NCI-H1105 treated with DMSO at 0.1 percent for 48 hours (cell line): ENCODE measurements around the gene APMAP.
"Not testable (repeated sequence)": the region's sequence is repeated elsewhere in the genome, so short reads cannot be mapped to it uniquely, and the experiment has no call there.

Source experiments
- DNase-seq: peaks from one replicate; lab custom pipeline; 2025; lab: John Stamatoyannopoulos, UW

The APMAP gene

GRCh38 chr20:24951536-24952083 lies 40.9 kb downstream of the APMAP start:
- DNase-seq, result no peak

- no peak for DNase-seq
Observed at GRCh38 chr20:24950836-24951525, 41.6 kb downstream of the APMAP start.

GRCh38 chr20:24950128-24950835 lies 42.3 kb downstream of the APMAP start:
- DNase-seq, result no peak

- no peak for DNase-seq
Observed at GRCh38 chr20:24949756-24950127, 42.8 kb downstream of the APMAP start.

GRCh38 chr20:24948939-24949679 lies 43.4 kb downstream of the APMAP start, which contains the start of gene CST7:
Gene CST7, plus strand, starts transcription at chr20:24949269. Its CDS starts 237 bp downstream, at chr20:24949506.
- no peak for DNase-seq

GRCh38 chr20:24948396-24948938 lies 44.1 kb downstream of the APMAP start:
- not testable (repeated sequence) for DNase-seq

GRCh38 chr20:24946376-24946775 lies 46.2 kb downstream of the APMAP start:
- DNase-seq, result not testable (repeated sequence)

- DNase-seq, result no peak
Observed at GRCh38 chr20:24943731-24944130, 48.8 kb downstream of the APMAP start.

- no peak for DNase-seq
Observed at GRCh38 chr20:24943196-24943595, 49.4 kb downstream of the APMAP start.

GRCh38 chr20:24942679-24943078 lies 49.9 kb downstream of the APMAP start:
- DNase-seq, result no peak

- DNase-seq, result no peak
Observed at GRCh38 chr20:24939036-24939435, 53.5 kb downstream of the APMAP start.

GRCh38 chr20:24938498-24938897 lies 54.1 kb downstream of the APMAP start:
- no peak for DNase-seq

- no peak for DNase-seq
Observed at GRCh38 chr20:24937579-24937978, 55.0 kb downstream of the APMAP start.

GRCh38 chr20:24936526-24937407 lies 55.8 kb downstream of the APMAP start:
- DNase-seq, result no peak

GRCh38 chr20:24935766-24936525 lies 56.6 kb downstream of the APMAP start:
- no peak for DNase-seq

- no peak for DNase-seq
Observed at GRCh38 chr20:24935140-24935539, 57.4 kb downstream of the APMAP start.

- no peak for DNase-seq
Observed at GRCh38 chr20:24934716-24935115, 57.8 kb downstream of the APMAP start.

GRCh38 chr20:24934101-24934661 lies 58.4 kb downstream of the APMAP start:
- DNase-seq, result no peak

- no peak for DNase-seq
Observed at GRCh38 chr20:24933266-24933908, 59.2 kb downstream of the APMAP start.

GRCh38 chr20:24931893-24932292 lies 60.7 kb downstream of the APMAP start:
- DNase-seq, result not testable (repeated sequence)
